ENCODE results near the gene AUTS2. TPM values are rescaled to one million over a fixed set of nuclear protein-coding genes. Genes with fewer than 3 reads are reported as not detected.

AUTS2 gene
- total RNA-seq, 2 donors from 2014 or later, result 8.6 TPM

- no peaks in the 10 kb centered on the region for H3K27me3 ChIP-seq
- H3K27ac ChIP-seq, result no peak overlapping the region
- H3K36me3 ChIP-seq, result peaks cover 44% of the 10 kb centered on the region
- no peaks in the 10 kb centered on the region for H3K4me1 ChIP-seq
- no peak for DNase-seq (ENCODE audit: low spot score)
- no peaks in the 10 kb centered on the region for H3K9me3 ChIP-seq
- H3K4me3 ChIP-seq, result no peak overlapping the region
- peak in 1 of 2 donors; percentile 17 for TF ChIP-seq CTCF (IDR thresholded peaks at IDR 0.05)
Measured at GRCh38 chr7:70775570-70776156, 1177.4 kb downstream of the AUTS2 start.

- Histone ChIP-seq H3K27ac (no peak overlapping the region), H3K4me1 (no peaks in the 10 kb centered on the region), H3K4me3 (no peak overlapping the region), H3K9me3 (no peaks in the 10 kb centered on the region), H3K36me3 (peaks cover 43% of the 10 kb centered on the region), H3K27me3 (no peaks in the 10 kb centered on the region)
- no peak for DNase-seq (ENCODE audit: low spot score)
- TF ChIP-seq CTCF (IDR thresholded peaks at IDR 0.05), result no peak
Measured at GRCh38 chr7:70776627-70777101, 1178.4 kb downstream of the AUTS2 start.

GRCh38 chr7:70777251-70777650 lies 1179.0 kb downstream of the AUTS2 start:
- H3K4me1 ChIP-seq, result no peaks in the 10 kb centered on the region

GRCh38 chr7:70778585-70778984 lies 1180.3 kb downstream of the AUTS2 start:
- DNase-seq (ENCODE audit: low spot score), result no peak
- no peaks in the 10 kb centered on the region for H3K4me1 ChIP-seq
- H3K27me3 ChIP-seq, result no peaks in the 10 kb centered on the region
- no peak for TF ChIP-seq CTCF (IDR thresholded peaks at IDR 0.05)
- no peak overlapping the region for H3K27ac ChIP-seq
- peaks cover 43% of the 10 kb centered on the region for H3K36me3 ChIP-seq
- no peaks in the 10 kb centered on the region for H3K9me3 ChIP-seq
- H3K4me3 ChIP-seq, result no peak overlapping the region

More at GRCh38 chr7:70777251-70777650, 1179.0 kb downstream of the AUTS2 start:
- no peak for DNase-seq (ENCODE audit: low spot score)
- no peaks in the 10 kb centered on the region for H3K9me3 ChIP-seq
- H3K27ac ChIP-seq, result no peak overlapping the region
- H3K4me3 ChIP-seq, result no peak overlapping the region
- peaks cover 43% of the 10 kb centered on the region for H3K36me3 ChIP-seq
- TF ChIP-seq CTCF (IDR thresholded peaks at IDR 0.05), result no peak
- no peaks in the 10 kb centered on the region for H3K27me3 ChIP-seq

- TF ChIP-seq CTCF (IDR thresholded peaks at IDR 0.05), result no peak
Measured at GRCh38 chr7:70779321-70779720, 1181.0 kb downstream of the AUTS2 start.

GRCh38 chr7:70781922-70782311 lies 1183.6 kb downstream of the AUTS2 start:
- no peaks in the 10 kb centered on the region for H3K27me3 ChIP-seq
- DNase-seq (ENCODE audit: low spot score), result no peak
- peaks cover 69% of the 10 kb centered on the region for H3K36me3 ChIP-seq
- H3K4me1 ChIP-seq, result no peaks in the 10 kb centered on the region
- H3K9me3 ChIP-seq, result no peaks in the 10 kb centered on the region
- no peak for TF ChIP-seq CTCF (IDR thresholded peaks at IDR 0.05)
- no peak overlapping the region for H3K4me3 ChIP-seq
- H3K27ac ChIP-seq, result no peak overlapping the region

More at GRCh38 chr7:70779321-70779720, 1181.0 kb downstream of the AUTS2 start:
- H3K27ac ChIP-seq, result no peak overlapping the region
- no peak for DNase-seq (ENCODE audit: low spot score)
- peaks cover 43% of the 10 kb centered on the region for H3K36me3 ChIP-seq
- H3K4me3 ChIP-seq, result no peak overlapping the region
- no peaks in the 10 kb centered on the region for H3K27me3 ChIP-seq
- H3K4me1 ChIP-seq, result no peaks in the 10 kb centered on the region
- no peaks in the 10 kb centered on the region for H3K9me3 ChIP-seq

Data from right atrium auricular region (tissue), 2 donors.